Measurements from ENCODE around the gene COBL.

DNA sequence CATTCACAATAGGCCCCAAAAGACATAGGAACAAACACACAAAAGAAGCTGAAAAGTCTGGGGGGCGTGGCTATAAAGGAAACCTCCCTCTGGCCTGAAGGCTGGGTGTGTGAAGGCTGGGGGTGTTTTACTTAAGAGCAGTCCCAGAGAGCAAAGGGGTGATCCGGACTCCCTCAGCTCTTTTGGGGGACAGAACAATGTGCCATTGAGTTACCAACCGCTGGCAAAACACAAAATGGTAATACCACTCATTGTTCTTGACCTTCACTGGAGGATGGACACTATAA is 189.0 kb downstream of the COBL start:
- TF ChIP-seq, protein P1, sequence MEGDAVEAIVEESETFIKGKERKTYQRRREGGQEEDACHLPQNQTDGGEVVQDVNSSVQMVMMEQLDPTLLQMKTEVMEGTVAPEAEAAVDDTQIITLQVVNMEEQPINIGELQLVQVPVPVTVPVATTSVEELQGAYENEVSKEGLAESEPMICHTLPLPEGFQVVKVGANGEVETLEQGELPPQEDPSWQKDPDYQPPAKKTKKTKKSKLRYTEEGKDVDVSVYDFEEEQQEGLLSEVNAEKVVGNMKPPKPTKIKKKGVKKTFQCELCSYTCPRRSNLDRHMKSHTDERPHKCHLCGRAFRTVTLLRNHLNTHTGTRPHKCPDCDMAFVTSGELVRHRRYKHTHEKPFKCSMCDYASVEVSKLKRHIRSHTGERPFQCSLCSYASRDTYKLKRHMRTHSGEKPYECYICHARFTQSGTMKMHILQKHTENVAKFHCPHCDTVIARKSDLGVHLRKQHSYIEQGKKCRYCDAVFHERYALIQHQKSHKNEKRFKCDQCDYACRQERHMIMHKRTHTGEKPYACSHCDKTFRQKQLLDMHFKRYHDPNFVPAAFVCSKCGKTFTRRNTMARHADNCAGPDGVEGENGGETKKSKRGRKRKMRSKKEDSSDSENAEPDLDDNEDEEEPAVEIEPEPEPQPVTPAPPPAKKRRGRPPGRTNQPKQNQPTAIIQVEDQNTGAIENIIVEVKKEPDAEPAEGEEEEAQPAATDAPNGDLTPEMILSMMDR (optimal IDR thresholded peaks at IDR 0.05 in 1 of 3, IDR thresholded peaks at IDR 0.05 in 1 of 3, conservative IDR thresholded peaks at IDR 0.05 in 1 of 3; ENCODE audit: extremely low read depth in 1 of 3, insufficient read depth in 2 of 3, low read length in 3 of 3) = no peak
- TF ChIP-seq EZH2 (IDR thresholded peaks at IDR 0.05; ENCODE audit: low read length) = no peak
